Ishikawa (cell line): Measurements from ENCODE around the gene TTC38.

Experiments used
- EGR1 ChIP-seq: IDR thresholded peaks from 2 replicates; pipeline ENCODE4 v1.6.1; 2012
- REST ChIP-seq: IDR thresholded peaks from 2 replicates; pipeline ENCODE4 v1.6.1; 2012; ENCODE audit warnings: low read depth, mild to moderate bottlenecking
- TAF1 ChIP-seq: IDR thresholded peaks from 2 replicates; pipeline ENCODE4 v1.6.1; 2012; ENCODE audit warnings: low read depth, mild to moderate bottlenecking

- TF ChIP-seq EGR1 (no peak), REST (no peak), TAF1 (no peak)
Observed at GRCh38 chr22:46224044-46224897, 43.5 kb upstream of the TTC38 start.
